Stomach (tissue), 4 donors: ENCODE results near the gene ANXA2R.

Experiments
- POLR2A ChIP-seq, 4 donors: fragments of 450-650 bp; IDR thresholded peaks; one replicate each; pipeline ENCODE4 v1.6.1; 2016; ENCODE audit warnings: antibody characterized with exemption in 4 of 4, control low read depth in 2 of 4, mild to moderate bottlenecking in 1 of 4, moderate library complexity in 1 of 4
- TF ChIP-seq, protein P1 (sequence below), 7 experiments: fragments of 450-650 bp in 4 of 7; fragments of 200-600 bp in 3 of 7; sonication (generic) in 3 of 7; IDR thresholded peaks; one replicate each; pipeline ENCODE4 v1.5.1; 2016 to 2019; ENCODE audit warnings: antibody characterized with exemption in 7 of 7, control low read depth in 2 of 7, mild to moderate bottlenecking in 1 of 7

DNA sequence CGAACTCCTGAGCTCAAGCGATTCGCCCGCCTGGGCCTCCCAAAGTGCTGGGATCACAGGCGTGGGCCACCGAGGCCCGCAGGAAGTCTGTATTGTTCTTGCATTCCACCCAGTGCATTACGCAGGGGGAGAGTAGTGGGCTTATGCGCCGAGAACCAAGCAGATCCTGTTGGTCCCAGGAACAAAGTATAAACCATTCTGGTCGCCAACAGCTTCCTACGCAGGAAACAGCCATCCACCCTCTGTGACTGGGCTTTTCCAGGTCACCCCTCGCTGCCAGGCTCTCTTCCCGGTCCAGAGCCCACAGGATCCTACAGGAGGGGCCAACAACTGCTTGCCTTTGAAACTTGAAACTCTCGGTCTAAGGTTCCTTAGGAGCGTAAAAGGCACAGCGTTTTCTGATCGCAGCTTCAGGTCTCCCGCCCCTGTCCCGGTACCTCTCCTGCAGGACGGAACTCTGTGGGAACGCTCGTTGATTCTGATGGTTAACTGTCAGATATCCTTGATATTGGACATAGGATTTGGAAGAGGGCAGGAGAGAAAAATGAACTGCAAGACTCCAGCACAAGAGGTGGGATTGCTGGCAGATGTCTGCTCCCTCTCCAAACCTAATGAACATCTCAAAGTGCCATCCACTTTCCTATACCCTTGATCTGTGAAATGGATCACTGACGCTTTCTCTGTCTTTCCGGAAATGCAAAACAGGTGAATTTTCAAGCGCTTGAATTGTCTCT is 4.2 kb upstream of the ANXA2R start:
- TF ChIP-seq, protein P1, sequence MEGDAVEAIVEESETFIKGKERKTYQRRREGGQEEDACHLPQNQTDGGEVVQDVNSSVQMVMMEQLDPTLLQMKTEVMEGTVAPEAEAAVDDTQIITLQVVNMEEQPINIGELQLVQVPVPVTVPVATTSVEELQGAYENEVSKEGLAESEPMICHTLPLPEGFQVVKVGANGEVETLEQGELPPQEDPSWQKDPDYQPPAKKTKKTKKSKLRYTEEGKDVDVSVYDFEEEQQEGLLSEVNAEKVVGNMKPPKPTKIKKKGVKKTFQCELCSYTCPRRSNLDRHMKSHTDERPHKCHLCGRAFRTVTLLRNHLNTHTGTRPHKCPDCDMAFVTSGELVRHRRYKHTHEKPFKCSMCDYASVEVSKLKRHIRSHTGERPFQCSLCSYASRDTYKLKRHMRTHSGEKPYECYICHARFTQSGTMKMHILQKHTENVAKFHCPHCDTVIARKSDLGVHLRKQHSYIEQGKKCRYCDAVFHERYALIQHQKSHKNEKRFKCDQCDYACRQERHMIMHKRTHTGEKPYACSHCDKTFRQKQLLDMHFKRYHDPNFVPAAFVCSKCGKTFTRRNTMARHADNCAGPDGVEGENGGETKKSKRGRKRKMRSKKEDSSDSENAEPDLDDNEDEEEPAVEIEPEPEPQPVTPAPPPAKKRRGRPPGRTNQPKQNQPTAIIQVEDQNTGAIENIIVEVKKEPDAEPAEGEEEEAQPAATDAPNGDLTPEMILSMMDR (IDR thresholded peaks at IDR 0.05): no peak
- TF ChIP-seq POLR2A (IDR thresholded peaks at IDR 0.05): no peak
